ENCODE data around the gene NMUR1.

The NMUR1 gene

DNA sequence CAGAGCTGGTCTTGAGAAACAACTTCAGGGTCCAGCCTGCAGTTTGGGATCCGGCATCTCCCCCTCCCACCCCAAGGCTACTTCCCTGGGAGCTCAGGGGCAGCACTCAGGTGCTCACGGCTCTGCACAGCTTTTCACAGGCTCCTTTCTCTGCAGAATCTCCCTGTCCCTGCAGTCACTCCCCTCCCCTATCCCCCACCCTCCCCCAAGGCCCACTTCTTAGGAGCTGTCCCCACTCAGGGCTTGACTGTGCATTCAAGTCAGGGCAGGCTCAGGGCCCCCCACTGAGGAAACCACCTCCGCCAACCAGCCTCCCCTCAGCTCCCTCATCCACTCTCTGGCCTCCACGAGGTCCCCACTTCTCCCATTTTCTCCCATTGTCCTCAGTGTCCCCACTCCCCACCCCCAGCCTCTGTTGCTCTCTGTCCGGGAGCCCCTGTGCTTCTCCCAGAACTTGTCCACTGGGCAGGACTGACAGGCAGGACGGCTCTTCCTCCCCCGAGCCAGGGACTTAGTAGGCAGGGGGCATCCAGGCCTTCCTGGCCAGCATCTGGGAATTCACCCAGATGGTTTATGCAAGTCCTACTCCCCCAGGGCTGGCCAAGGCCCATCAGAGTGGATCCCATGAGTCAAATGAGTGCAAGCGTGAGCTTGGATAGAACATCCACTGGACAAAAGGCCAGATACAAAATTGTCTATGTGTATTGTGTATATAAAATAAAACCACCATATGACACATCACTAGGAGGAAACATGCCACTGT, 7.6 kb downstream of the NMUR1 start:
- TF ChIP-seq, protein P1, sequence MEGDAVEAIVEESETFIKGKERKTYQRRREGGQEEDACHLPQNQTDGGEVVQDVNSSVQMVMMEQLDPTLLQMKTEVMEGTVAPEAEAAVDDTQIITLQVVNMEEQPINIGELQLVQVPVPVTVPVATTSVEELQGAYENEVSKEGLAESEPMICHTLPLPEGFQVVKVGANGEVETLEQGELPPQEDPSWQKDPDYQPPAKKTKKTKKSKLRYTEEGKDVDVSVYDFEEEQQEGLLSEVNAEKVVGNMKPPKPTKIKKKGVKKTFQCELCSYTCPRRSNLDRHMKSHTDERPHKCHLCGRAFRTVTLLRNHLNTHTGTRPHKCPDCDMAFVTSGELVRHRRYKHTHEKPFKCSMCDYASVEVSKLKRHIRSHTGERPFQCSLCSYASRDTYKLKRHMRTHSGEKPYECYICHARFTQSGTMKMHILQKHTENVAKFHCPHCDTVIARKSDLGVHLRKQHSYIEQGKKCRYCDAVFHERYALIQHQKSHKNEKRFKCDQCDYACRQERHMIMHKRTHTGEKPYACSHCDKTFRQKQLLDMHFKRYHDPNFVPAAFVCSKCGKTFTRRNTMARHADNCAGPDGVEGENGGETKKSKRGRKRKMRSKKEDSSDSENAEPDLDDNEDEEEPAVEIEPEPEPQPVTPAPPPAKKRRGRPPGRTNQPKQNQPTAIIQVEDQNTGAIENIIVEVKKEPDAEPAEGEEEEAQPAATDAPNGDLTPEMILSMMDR (IDR thresholded peaks at IDR 0.05; ENCODE audit: extremely low read depth, insufficient read depth, missing control alignments): no peak
- no peak for DNase-seq (ENCODE audit: low spot score)
- in situ Hi-C loops (cut with MboI; ENCODE audit: low pct_unique_long_range_greater_than_20kb, low sequenced_read_pairs, unreplicated experiment): loop anchor here (5.0 kb wide), 1 partner anchor 35 kb away; no protein-coding TSS in a partner anchor

DNA sequence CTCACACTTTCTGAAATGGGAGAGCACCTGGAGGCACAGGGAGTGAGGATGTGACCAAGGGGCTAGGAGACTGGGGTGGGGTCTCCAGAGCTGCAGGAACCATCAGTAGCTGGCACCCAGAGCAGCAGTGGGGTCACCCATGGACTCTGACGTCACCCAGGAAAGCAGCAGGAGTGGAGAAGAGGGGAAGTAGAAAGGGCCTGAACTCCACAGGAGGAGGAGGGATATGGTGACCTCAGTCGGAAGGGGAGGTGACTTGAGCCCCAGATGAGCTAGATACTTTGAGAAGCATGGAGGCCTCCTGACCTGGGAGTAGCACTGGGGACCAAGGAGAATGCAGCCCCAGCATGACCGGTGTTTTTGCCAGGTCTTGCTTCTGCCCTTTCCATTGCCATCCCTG, 8.8 kb downstream of the NMUR1 start:
- no peak for DNase-seq (ENCODE audit: low spot score)
- in situ Hi-C loops (cut with MboI; ENCODE audit: low pct_unique_long_range_greater_than_20kb, low sequenced_read_pairs, unreplicated experiment): loop anchor here (5.0 kb wide), 1 partner anchor 36 kb away; no protein-coding TSS in a partner anchor
- TF ChIP-seq, protein P1 (IDR thresholded peaks at IDR 0.05; ENCODE audit: extremely low read depth, insufficient read depth, missing control alignments): no peak

DNA sequence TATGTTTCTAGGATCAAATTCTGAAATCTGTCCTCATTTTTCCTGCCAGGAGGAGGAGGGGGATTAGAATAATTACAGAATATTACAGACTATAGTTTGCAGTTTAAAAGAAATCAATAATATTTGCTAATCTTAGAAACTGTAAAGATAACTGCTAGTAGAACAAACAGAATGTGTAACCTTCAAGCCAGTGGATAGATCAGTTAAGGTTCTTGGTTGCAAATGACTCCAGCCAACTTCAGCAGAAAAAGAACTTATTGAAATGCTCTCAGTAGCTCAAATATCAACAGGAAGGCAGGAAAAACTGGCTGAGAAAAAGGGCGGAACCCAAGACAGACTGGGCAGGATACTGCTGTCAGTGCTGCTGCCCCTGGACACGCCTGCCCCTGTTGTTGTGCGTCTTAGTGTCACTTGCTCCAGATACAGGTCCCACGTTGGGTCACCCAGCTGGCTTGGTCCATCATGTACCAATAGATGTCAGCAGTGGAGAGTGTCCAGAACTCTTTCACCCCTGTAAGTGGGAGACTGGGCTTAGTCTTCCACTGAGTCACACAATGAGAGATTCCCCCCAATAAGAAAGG, 10.2 kb downstream of the NMUR1 start:
- DNase-seq (ENCODE audit: low spot score): no peak
- in situ Hi-C loops (cut with MboI; ENCODE audit: low pct_unique_long_range_greater_than_20kb, low sequenced_read_pairs, unreplicated experiment): loop anchor here (5.0 kb wide), 1 partner anchor 37 kb away; no protein-coding TSS in a partner anchor
- TF ChIP-seq, protein P1 (IDR thresholded peaks at IDR 0.05; ENCODE audit: extremely low read depth, insufficient read depth, missing control alignments): no peak

DNA sequence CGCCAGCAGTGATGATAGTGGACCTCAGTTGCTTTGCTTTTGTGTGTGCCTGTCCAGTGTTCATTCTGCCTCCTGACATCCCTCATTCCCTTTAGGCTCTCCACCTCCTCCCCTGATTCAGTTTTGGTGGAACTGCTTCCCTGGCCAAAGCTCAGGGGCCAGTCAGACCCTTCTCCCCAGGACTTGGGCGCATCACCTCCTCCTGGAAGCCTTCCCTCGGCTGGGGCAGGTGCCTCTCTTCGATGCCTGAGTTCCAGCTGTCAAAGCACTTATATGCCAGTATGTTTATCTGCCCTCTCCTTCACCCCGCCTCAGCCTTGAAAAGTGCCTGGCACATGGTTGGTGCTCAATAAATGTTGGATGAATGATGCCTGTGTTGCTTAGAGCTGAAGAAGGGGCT, 11.5 kb downstream of the NMUR1 start:
- no peak for DNase-seq (ENCODE audit: low spot score)
- in situ Hi-C loops (cut with MboI; ENCODE audit: low pct_unique_long_range_greater_than_20kb, low sequenced_read_pairs, unreplicated experiment): no loop called here
- TF ChIP-seq, protein P1 (IDR thresholded peaks at IDR 0.05; ENCODE audit: extremely low read depth, insufficient read depth, missing control alignments): no peak

DNA sequence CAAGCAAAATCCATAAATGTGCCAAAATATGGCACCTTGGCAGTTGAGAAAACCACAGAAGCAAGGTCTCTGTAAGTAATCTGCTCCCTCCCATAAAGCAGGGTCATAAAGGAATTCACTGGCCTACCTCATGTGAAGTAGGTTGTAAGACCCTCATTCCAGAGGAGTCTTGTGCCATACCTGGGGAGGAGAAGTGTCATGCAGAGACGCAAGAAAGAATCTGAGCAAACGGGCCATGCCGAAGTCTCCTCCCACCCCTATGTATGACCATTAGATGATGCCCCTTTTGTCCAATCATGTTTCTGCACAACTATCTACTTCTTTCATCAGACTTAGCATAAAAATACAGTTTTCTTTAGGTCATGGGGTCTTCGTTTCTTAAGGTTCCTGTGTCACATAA, 14.6 kb downstream of the NMUR1 start:
- TF ChIP-seq, protein P1 (IDR thresholded peaks at IDR 0.05; ENCODE audit: extremely low read depth, insufficient read depth, missing control alignments): no peak
- in situ Hi-C loops (cut with MboI; ENCODE audit: low pct_unique_long_range_greater_than_20kb, low sequenced_read_pairs, unreplicated experiment): no loop called here

DNA sequence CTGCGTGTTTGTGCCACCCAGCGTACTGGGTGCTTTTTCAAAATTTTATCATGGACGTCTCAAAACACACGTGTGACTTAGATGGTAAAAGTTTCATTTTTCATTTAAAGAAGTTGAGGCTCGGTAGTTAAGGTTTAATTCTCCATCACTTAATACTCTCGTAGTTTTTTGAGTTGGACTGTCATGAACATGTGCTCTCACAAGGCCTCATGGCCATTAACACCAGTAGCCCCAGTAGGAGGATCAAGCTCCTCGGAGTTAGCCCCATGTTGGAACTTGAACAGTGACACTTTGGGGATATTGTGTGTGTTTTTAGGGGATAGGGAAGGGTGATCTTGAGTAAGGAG, 15.3 kb downstream of the NMUR1 start:
- DNase-seq (ENCODE audit: low spot score): no peak
- TF ChIP-seq, protein P1 (IDR thresholded peaks at IDR 0.05; ENCODE audit: extremely low read depth, insufficient read depth, missing control alignments): no peak
- in situ Hi-C loops (cut with MboI; ENCODE audit: low pct_unique_long_range_greater_than_20kb, low sequenced_read_pairs, unreplicated experiment): no loop called here

More for the DNA sequence above, 14.6 kb downstream of the NMUR1 start:
- DNase-seq (ENCODE audit: low spot score): no peak

All from GM13977 (cell line).